HUES64 (cell line): ENCODE results near the gene ERC1.
A peak's percentile ranks its signal among the peaks of the same experiment; 100 is the strongest.

ENCODE experiments used
- H3K27ac ChIP-seq: 2 replicates; pipeline ENCODE4 v1.7.0; 2013; ENCODE audit warnings: low read depth, low read length, inconsistent platforms
- H3K27me3 ChIP-seq: 2 replicates; pipeline ENCODE4 v1.6.1; 2013; ENCODE audit warnings: mild to moderate bottlenecking, low read length; ENCODE audit not compliant: insufficient read depth
- H3K36me3 ChIP-seq: 2 replicates; pipeline ENCODE4 v1.6.1; 2013; ENCODE audit warnings: mild to moderate bottlenecking, low read length; ENCODE audit not compliant: insufficient read depth
- H3K4me1 ChIP-seq: 2 replicates; pipeline ENCODE4 v1.6.1; 2013; ENCODE audit warnings: mild to moderate bottlenecking, low read length, moderate library complexity; ENCODE audit not compliant: insufficient read depth
- H3K4me3 ChIP-seq: 2 replicates; pipeline ENCODE4 v1.5.1; 2013; ENCODE audit warnings: mild to moderate bottlenecking, low read length, moderate library complexity
- H3K9ac ChIP-seq: 2 replicates; pipeline ENCODE4 v1.6.1; 2013; ENCODE audit warnings: mild to moderate bottlenecking, low read depth, low read length
- H3K9me3 ChIP-seq: 2 replicates; pipeline ENCODE4 v1.6.1; 2013; ENCODE audit warnings: low read depth, low read length; ENCODE audit not compliant: insufficient read depth
- WGBS: fragments of 150-250, 120-280 bp; methylation state at CpG from one replicate; pipeline ENCODE4 v1.1.7; 2013; ENCODE audit warnings: missing lambda C conversion rate; 5-methylcytosine and 5-hydroxymethylcytosine counted together

The ERC1 gene

GRCh38 chr12:1517734-1518525, 526.9 kb downstream of the ERC1 start:
- H3K27me3 ChIP-seq, result no peaks in the 10 kb centered on the region
- no peaks in the 10 kb centered on the region for H3K36me3 ChIP-seq
- H3K9me3 ChIP-seq, result peaks cover 12% of the 10 kb centered on the region; the same call in 1 of the 2 replicates
- H3K4me3 ChIP-seq, result no peak overlapping the region
- H3K9ac ChIP-seq, result no peak overlapping the region
- peaks cover 7% of the 10 kb centered on the region; the same call in 1 of the 2 replicates for H3K4me1 ChIP-seq
- WGBS, result 95% methylated on average over 7 of the region's 8 CpGs
- H3K27ac ChIP-seq, result no peak overlapping the region

- Histone ChIP-seq H3K4me3 (no peak overlapping the region), H3K9me3 (peaks cover 12% of the 10 kb centered on the region; the same call in 1 of the 2 replicates), H3K27ac (no peak overlapping the region), H3K9ac (no peak overlapping the region), H3K27me3 (no peaks in the 10 kb centered on the region; the same call in 1 of the 2 replicates), H3K36me3 (no peaks in the 10 kb centered on the region), H3K4me1 (peaks cover 13% of the 10 kb centered on the region)
- 75% methylated on average over 29 of the region's 29 CpGs for WGBS
Observed at GRCh38 chr12:1518591-1519516, 527.8 kb downstream of the ERC1 start.

- Histone ChIP-seq H3K36me3 (no peaks in the 10 kb centered on the region), H3K4me1 (peaks cover 19% of the 10 kb centered on the region), H3K4me3 (no peak overlapping the region), H3K9me3 (peaks cover 10% of the 10 kb centered on the region; the same call in 1 of the 2 replicates), H3K9ac (no peak overlapping the region), H3K27ac (no peak overlapping the region), H3K27me3 (peaks cover 7% of the 10 kb centered on the region)
- WGBS, result 73% methylated on average over 5 of the region's 5 CpGs
Observed at GRCh38 chr12:1519642-1520041, 528.6 kb downstream of the ERC1 start.

- peaks cover 26% of the 10 kb centered on the region for H3K27me3 ChIP-seq
- H3K36me3 ChIP-seq, result no peaks in the 10 kb centered on the region
- no peaks in the 10 kb centered on the region for H3K9me3 ChIP-seq
- 87% methylated on average over 8 of the region's 8 CpGs for WGBS
- peaks cover 19% of the 10 kb centered on the region for H3K4me1 ChIP-seq
- H3K4me3 ChIP-seq, result no peak overlapping the region
- H3K27ac ChIP-seq, result peak overlapping the region; percentile 64; the same call in 1 of the 2 replicates
- H3K9ac ChIP-seq, result no peak overlapping the region
Observed at GRCh38 chr12:1523046-1523445, 532.0 kb downstream of the ERC1 start.

- peak overlapping the region; percentile 2; the same call in 1 of the 2 replicates for H3K4me3 ChIP-seq
- H3K9ac ChIP-seq, result no peak overlapping the region
- H3K27ac ChIP-seq, result peak overlapping the region; percentile 64; the same call in 1 of the 2 replicates
- WGBS, result 28% methylated on average over 13 of the region's 13 CpGs
- no peaks in the 10 kb centered on the region for H3K9me3 ChIP-seq
- H3K36me3 ChIP-seq, result no peaks in the 10 kb centered on the region
- H3K4me1 ChIP-seq, result peaks cover 19% of the 10 kb centered on the region
- H3K27me3 ChIP-seq, result peaks cover 31% of the 10 kb centered on the region
Observed at GRCh38 chr12:1523558-1524050, 532.6 kb downstream of the ERC1 start.

- 77% methylated on average over 10 of the region's 10 CpGs for WGBS
Observed at GRCh38 chr12:1525858-1526257, 534.8 kb downstream of the ERC1 start.

GRCh38 chr12:1527789-1528188, 536.8 kb downstream of the ERC1 start:
- H3K4me3 ChIP-seq, result no peak overlapping the region
- 60% methylated on average over 4 of the region's 4 CpGs for WGBS
- no peak overlapping the region for H3K9ac ChIP-seq
- H3K27me3 ChIP-seq, result peaks cover 71% of the 10 kb centered on the region
- H3K4me1 ChIP-seq, result peaks cover 12% of the 10 kb centered on the region
- no peaks in the 10 kb centered on the region for H3K36me3 ChIP-seq
- no peak overlapping the region for H3K27ac ChIP-seq
- no peaks in the 10 kb centered on the region for H3K9me3 ChIP-seq

More at GRCh38 chr12:1525858-1526257, 534.8 kb downstream of the ERC1 start:
- Histone ChIP-seq H3K27me3 (peaks cover 51% of the 10 kb centered on the region), H3K36me3 (no peaks in the 10 kb centered on the region), H3K9ac (no peak overlapping the region), H3K27ac (no peak overlapping the region), H3K4me3 (no peak overlapping the region), H3K4me1 (peaks cover 12% of the 10 kb centered on the region), H3K9me3 (no peaks in the 10 kb centered on the region)

GRCh38 chr12:1528791-1529190, 537.8 kb downstream of the ERC1 start:
- Histone ChIP-seq H3K4me1 (peaks cover 6% of the 10 kb centered on the region), H3K27me3 (peaks cover 81% of the 10 kb centered on the region), H3K27ac (no peak overlapping the region), H3K4me3 (no peak overlapping the region), H3K36me3 (no peaks in the 10 kb centered on the region), H3K9ac (no peak overlapping the region), H3K9me3 (no peaks in the 10 kb centered on the region)
- 74% methylated on average over 3 of the region's 3 CpGs for WGBS

GRCh38 chr12:1529228-1529861, 538.3 kb downstream of the ERC1 start:
- H3K4me3 ChIP-seq, result peak overlapping the region; percentile 49
- H3K27me3 ChIP-seq, result peaks cover 82% of the 10 kb centered on the region
- WGBS, result 41% methylated on average over 11 of the region's 11 CpGs
- no peak overlapping the region for H3K27ac ChIP-seq
- H3K36me3 ChIP-seq, result no peaks in the 10 kb centered on the region
- peak overlapping the region; percentile 49; the same call in 1 of the 2 replicates for H3K9ac ChIP-seq
- H3K9me3 ChIP-seq, result no peaks in the 10 kb centered on the region
- peaks cover under 1% of the 10 kb centered on the region; the same call in 1 of the 2 replicates for H3K4me1 ChIP-seq

GRCh38 chr12:1529862-1530591, 539.0 kb downstream of the ERC1 start:
- Histone ChIP-seq H3K27ac (no peak overlapping the region), H3K9me3 (no peaks in the 10 kb centered on the region), H3K4me3 (peak overlapping the region; percentile 49), H3K9ac (peak overlapping the region; percentile 49), H3K27me3 (peaks cover 81% of the 10 kb centered on the region), H3K36me3 (no peaks in the 10 kb centered on the region), H3K4me1 (no peaks in the 10 kb centered on the region)
- 1% methylated on average over 101 of the region's 101 CpGs for WGBS
